GM23338 (cell line): Measurements from ENCODE around the gene CEPT1.

ENCODE experiments used
- CREB1 ChIP-seq: fragments of 250-450 bp; sonication (Bioruptor Pico); IDR thresholded peaks from 2 replicates; pipeline ENCODE4 v1.5.0; 2020; ENCODE audit warnings: low read depth, mild to moderate bottlenecking, moderate library complexity
- CTCF ChIP-seq, 2 experiments: fragments of 200-600 bp in 1 of 2; sonication (generic) in 1 of 2; conservative IDR thresholded peaks; 2 replicates each; pipeline versions ENCODE4 v1.5.1 to v1.6.1; 2016 to 2017; ENCODE audit warnings: antibody characterized with exemption in 2 of 2, low read depth in 2 of 2, mild to moderate bottlenecking in 2 of 2, moderate library complexity in 1 of 2
- EZH2 ChIP-seq: fragments of 200-600 bp; sonication (generic); IDR thresholded peaks from one replicate; pipeline ENCODE4 v1.8.0; 2017; ENCODE audit warnings: antibody characterized with exemption, mild to moderate bottlenecking, low read depth; ENCODE audit not compliant: unreplicated experiment
- EZH2phosphoT487 ChIP-seq: fragments of 200-600 bp; sonication (generic); IDR thresholded peaks from one replicate; pipeline ENCODE4 v1.8.1; 2018; ENCODE audit warnings: antibody characterized with exemption; ENCODE audit not compliant: unreplicated experiment
- NANOG ChIP-seq: IDR thresholded peaks from 2 replicates; pipeline ENCODE4 v1.6.1; 2016; ENCODE audit warnings: antibody characterized with exemption, borderline replicate concordance
- POLR2AphosphoS5 ChIP-seq: IDR thresholded peaks from 2 replicates; pipeline ENCODE4 v1.6.1; 2016; ENCODE audit warnings: antibody characterized with exemption, low read depth
- REST ChIP-seq: IDR thresholded peaks from one replicate; pipeline ENCODE4 v1.6.1; 2018; ENCODE audit warnings: antibody characterized with exemption; ENCODE audit not compliant: unreplicated experiment
- STAT1 ChIP-seq: IDR thresholded peaks from one replicate; pipeline ENCODE4 v1.6.1; 2016; ENCODE audit warnings: antibody characterized with exemption; ENCODE audit not compliant: unreplicated experiment

- TF ChIP-seq EZH2 (no peak), CTCF (conservative IDR thresholded peaks at IDR 0.05; ENCODE audit: low read depth in 2 of 2) (no peak), POLR2AphosphoS5 (no peak), REST (no peak), STAT1 (no peak), EZH2phosphoT487 (no peak), NANOG (no peak), CREB1 (CRISPR knock-in tag) (no peak)
Observed at GRCh38 chr1:111148376-111148881, 8.4 kb downstream of the CEPT1 start.
